Measurements from ENCODE around the gene XRCC5. TPM values are rescaled to one million over a fixed set of nuclear protein-coding genes. Genes with fewer than 3 reads are reported as not detected.

XRCC5 gene
- total RNA-seq (2022) (159 and 198 TPM in 2 replicates), Bru-seq, nascent RNA (percentile 96 among the genes with signal in this experiment), BruChase-seq, experiment 1, labeled RNA remaining after a 6-hour chase (percentile 95 among the genes with signal in this experiment), BruChase-seq, experiment 2, labeled RNA remaining after a 2-hour chase (percentile 92 among the genes with signal in this experiment)
- long read RNA-seq, transcript XRCC5-201 (21 exons, 3,428 nt) = major isoform, 530 of 572 reads
- long read RNA-seq, partial matches to known transcripts = 17 of 572 reads
- long read RNA-seq, other reads (novel, unspliced or antisense) = 25 of 572 reads

GRCh38 chr2:216108967-216109921, at the start of gene XRCC5:
XRCC5 (plus strand) TSS chr2:216109348; CDS start chr2:216109437, 89 bp downstream.
- DNase-seq (ENCODE audit: unreplicated experiment) = peak; percentile 95
- BruUV-seq (replicated peaks) = no TSS peak
- ChIA-PET POLR2A (interaction anchor here (0.5 to 3.6 kb wide), 25 partner anchors 9 to 1318 kb away, joined by 3 to 37 read pairs (median 4); partner anchors contain the start of genes PECR, RPL37A, SMARCAL1 and TMEM169), CTCF (interaction anchor here (0.5 to 2.3 kb wide), 21 partner anchors 8 to 607 kb away, joined by 3 to 21 read pairs (median 3); partner anchors contain the start of genes PECR and TMEM169)
- peaks cover 24% of the 10 kb centered on the region for H3K4me1 Mint-ChIP-seq (ENCODE audit: insufficient read depth, unreplicated experiment)
- peak within 1 kb of the TSS; percentile 100 for H3K4me3 Mint-ChIP-seq (ENCODE audit: unreplicated experiment)
- TF ChIP-seq CTCF (IDR thresholded peaks at IDR 0.05; ENCODE audit: unreplicated experiment) = no peak
- H3K27ac Mint-ChIP-seq (ENCODE audit: low read depth, unreplicated experiment) = peak within 1 kb of the TSS; percentile 100
- intact Hi-C loops (cut with micrococcal nuclease) = loop anchor here (2.0 to 10.0 kb wide), 2 partner anchors 28 to 74 kb away; partner anchors contain the start of genes PECR and TMEM169
- H3K36me3 Mint-ChIP-seq (ENCODE audit: insufficient read depth, unreplicated experiment) = peaks cover 47% of the 10 kb centered on the region
- H3K9me3 Mint-ChIP-seq (ENCODE audit: unreplicated experiment) = no peaks in the 10 kb centered on the region
- H3K27me3 Mint-ChIP-seq (ENCODE audit: insufficient read depth, unreplicated experiment) = no peaks in the 10 kb centered on the region

GRCh38 chr2:216064014-216064630, 45.0 kb upstream of the XRCC5 start:
- no peak for TF ChIP-seq CTCF (IDR thresholded peaks at IDR 0.05; ENCODE audit: unreplicated experiment)
- BruUV-seq (replicated peaks) = no TSS peak
- intact Hi-C loops (cut with micrococcal nuclease) = no loop called here

GRCh38 chr2:216064665-216065064, 44.5 kb upstream of the XRCC5 start:
- H3K36me3 Mint-ChIP-seq (ENCODE audit: insufficient read depth, unreplicated experiment) = peaks cover 26% of the 10 kb centered on the region
- no peaks in the 10 kb centered on the region for H3K4me1 Mint-ChIP-seq (ENCODE audit: insufficient read depth, unreplicated experiment)

More at GRCh38 chr2:216064014-216064630, 45.0 kb upstream of the XRCC5 start:
- Mint-ChIP-seq H3K4me1 (ENCODE audit: insufficient read depth, unreplicated experiment) (no peaks in the 10 kb centered on the region), H3K27ac (ENCODE audit: low read depth, unreplicated experiment) (no peak overlapping the region), H3K36me3 (ENCODE audit: insufficient read depth, unreplicated experiment) (peaks cover 26% of the 10 kb centered on the region), H3K9me3 (ENCODE audit: unreplicated experiment) (no peaks in the 10 kb centered on the region), H3K27me3 (ENCODE audit: insufficient read depth, unreplicated experiment) (no peaks in the 10 kb centered on the region), H3K4me3 (ENCODE audit: unreplicated experiment) (no peak overlapping the region)
- CTCF ChIA-PET = interaction anchor here (1.0 kb wide), 1 partner anchor 17 kb away, joined by 3 read pairs; the partner anchor contains the start of genes PECR and TMEM169
- no peak for DNase-seq (ENCODE audit: unreplicated experiment)
- POLR2A ChIA-PET = no interaction called here

More at GRCh38 chr2:216064665-216065064, 44.5 kb upstream of the XRCC5 start:
- CTCF ChIA-PET = interaction anchor here (1.0 kb wide), 1 partner anchor 17 kb away, joined by 3 read pairs; the partner anchor contains the start of genes PECR and TMEM169
- no peak for DNase-seq (ENCODE audit: unreplicated experiment)
- BruUV-seq (replicated peaks) = no TSS peak
- H3K27ac Mint-ChIP-seq (ENCODE audit: low read depth, unreplicated experiment) = no peak overlapping the region
- TF ChIP-seq CTCF (IDR thresholded peaks at IDR 0.05; ENCODE audit: unreplicated experiment) = no peak
- no peak overlapping the region for H3K4me3 Mint-ChIP-seq (ENCODE audit: unreplicated experiment)
- H3K27me3 Mint-ChIP-seq (ENCODE audit: insufficient read depth, unreplicated experiment) = no peaks in the 10 kb centered on the region
- H3K9me3 Mint-ChIP-seq (ENCODE audit: unreplicated experiment) = no peaks in the 10 kb centered on the region
- intact Hi-C loops (cut with micrococcal nuclease) = no loop called here
- POLR2A ChIA-PET = no interaction called here

Measured in MCF 10A (cell line).